ENCODE data around the gene ZCCHC12. TPM values are rescaled to one million over a fixed set of nuclear protein-coding genes. Genes with fewer than 3 reads are reported as not detected.
A peak's percentile ranks its signal among the peaks of the same experiment; 100 is the strongest.

Gene ZCCHC12
- total RNA-seq, 1 donor from 2014 or later: 0.44 TPM

DNA sequence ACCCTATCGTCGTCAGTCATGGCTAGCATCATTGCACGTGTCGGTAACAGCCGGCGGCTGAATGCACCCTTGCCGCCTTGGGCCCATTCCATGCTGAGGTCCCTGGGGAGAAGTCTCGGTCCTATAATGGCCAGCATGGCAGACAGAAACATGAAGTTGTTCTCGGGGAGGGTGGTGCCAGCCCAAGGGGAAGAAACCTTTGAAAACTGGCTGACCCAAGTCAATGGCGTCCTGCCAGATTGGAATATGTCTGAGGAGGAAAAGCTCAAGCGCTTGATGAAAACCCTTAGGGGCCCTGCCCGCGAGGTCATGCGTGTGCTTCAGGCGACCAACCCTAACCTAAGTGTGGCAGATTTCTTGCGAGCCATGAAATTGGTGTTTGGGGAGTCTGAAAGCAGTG, 1.6 kb downstream of the ZCCHC12 start:
- Mint-ChIP-seq H3K27ac (ENCODE audit: unreplicated experiment) (no peak overlapping the region), H3K4me3 (ENCODE audit: unreplicated experiment) (no peak overlapping the region), H3K36me3 (ENCODE audit: low read depth, unreplicated experiment) (no peaks in the 10 kb centered on the region), H3K9me3 (ENCODE audit: unreplicated experiment) (no peaks in the 10 kb centered on the region), H3K4me1 (ENCODE audit: unreplicated experiment) (peaks cover 4% of the 10 kb centered on the region), H3K27me3 (ENCODE audit: unreplicated experiment) (peaks cover 4% of the 10 kb centered on the region)
- no peak for TF ChIP-seq CTCF (IDR thresholded peaks at IDR 0.05; ENCODE audit: unreplicated experiment)
- no peak for DNase-seq (ENCODE audit: low spot score)

GRCh38 chrX:118839334-118839958, 15.8 kb downstream of the ZCCHC12 start:
- Mint-ChIP-seq H3K36me3 (ENCODE audit: low read depth, unreplicated experiment) (no peaks in the 10 kb centered on the region), H3K27ac (ENCODE audit: unreplicated experiment) (no peak overlapping the region), H3K4me3 (ENCODE audit: unreplicated experiment) (no peak overlapping the region), H3K4me1 (ENCODE audit: unreplicated experiment) (no peaks in the 10 kb centered on the region), H3K27me3 (ENCODE audit: unreplicated experiment) (no peaks in the 10 kb centered on the region), H3K9me3 (ENCODE audit: unreplicated experiment) (no peaks in the 10 kb centered on the region)
- DNase-seq (ENCODE audit: low spot score): peak; percentile 72
- peak; percentile 74 for TF ChIP-seq CTCF (IDR thresholded peaks at IDR 0.05; ENCODE audit: unreplicated experiment)

DNA sequence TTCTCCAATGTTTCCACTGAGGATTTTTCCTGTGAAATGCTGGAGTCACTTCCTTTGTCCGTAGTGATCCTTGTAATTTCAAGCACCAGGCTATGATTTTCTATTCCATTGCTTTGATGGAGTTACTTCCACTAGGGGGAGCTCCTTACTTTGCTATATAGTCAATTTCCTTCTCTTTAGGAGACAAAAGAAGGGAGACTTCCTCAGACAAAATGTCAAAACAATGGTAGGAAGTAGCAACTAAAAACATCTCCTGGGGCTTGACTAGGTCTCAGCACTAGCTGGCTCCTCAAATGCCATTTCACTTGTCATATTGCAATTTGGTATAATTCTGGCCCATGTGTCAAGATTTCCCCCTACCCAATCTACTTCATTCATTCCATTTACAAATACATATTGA, 24.1 kb downstream of the ZCCHC12 start:
- Mint-ChIP-seq H3K27ac (ENCODE audit: unreplicated experiment) (no peak overlapping the region), H3K4me3 (ENCODE audit: unreplicated experiment) (no peak overlapping the region), H3K27me3 (ENCODE audit: unreplicated experiment) (no peaks in the 10 kb centered on the region), H3K9me3 (ENCODE audit: unreplicated experiment) (no peaks in the 10 kb centered on the region), H3K36me3 (ENCODE audit: low read depth, unreplicated experiment) (no peaks in the 10 kb centered on the region), H3K4me1 (ENCODE audit: unreplicated experiment) (peaks cover 7% of the 10 kb centered on the region)
- DNase-seq (ENCODE audit: low spot score): peak; percentile 33
- TF ChIP-seq CTCF (IDR thresholded peaks at IDR 0.05; ENCODE audit: unreplicated experiment): peak; percentile 61

DNA sequence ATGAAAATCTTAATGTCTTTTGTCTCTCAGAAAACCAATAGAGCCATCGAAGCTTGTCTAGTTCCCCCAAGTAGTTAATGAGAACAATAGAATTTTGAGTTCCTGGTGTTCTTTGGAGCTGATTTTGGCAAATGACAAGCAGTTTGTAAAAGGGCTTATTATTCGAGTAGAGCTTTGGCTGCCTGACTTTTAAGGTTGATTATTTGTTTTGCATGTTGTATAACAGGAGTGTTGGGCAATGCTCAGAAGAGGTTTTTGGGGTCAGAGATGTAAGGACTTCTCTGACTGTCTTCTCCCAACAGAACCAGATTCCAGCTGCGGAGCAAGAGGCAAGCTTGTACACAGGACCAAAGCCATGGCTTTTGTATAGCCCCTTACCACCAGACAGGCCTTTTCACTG, 30.0 kb downstream of the ZCCHC12 start:
- H3K27ac Mint-ChIP-seq (ENCODE audit: unreplicated experiment): no peak overlapping the region
- H3K9me3 Mint-ChIP-seq (ENCODE audit: unreplicated experiment): no peaks in the 10 kb centered on the region
- TF ChIP-seq CTCF (IDR thresholded peaks at IDR 0.05; ENCODE audit: unreplicated experiment): no peak
- no peaks in the 10 kb centered on the region for H3K36me3 Mint-ChIP-seq (ENCODE audit: low read depth, unreplicated experiment)
- no peak overlapping the region for H3K4me3 Mint-ChIP-seq (ENCODE audit: unreplicated experiment)
- H3K4me1 Mint-ChIP-seq (ENCODE audit: unreplicated experiment): peaks cover 15% of the 10 kb centered on the region
- DNase-seq (ENCODE audit: low spot score): no peak
- no peaks in the 10 kb centered on the region for H3K27me3 Mint-ChIP-seq (ENCODE audit: unreplicated experiment)

DNA sequence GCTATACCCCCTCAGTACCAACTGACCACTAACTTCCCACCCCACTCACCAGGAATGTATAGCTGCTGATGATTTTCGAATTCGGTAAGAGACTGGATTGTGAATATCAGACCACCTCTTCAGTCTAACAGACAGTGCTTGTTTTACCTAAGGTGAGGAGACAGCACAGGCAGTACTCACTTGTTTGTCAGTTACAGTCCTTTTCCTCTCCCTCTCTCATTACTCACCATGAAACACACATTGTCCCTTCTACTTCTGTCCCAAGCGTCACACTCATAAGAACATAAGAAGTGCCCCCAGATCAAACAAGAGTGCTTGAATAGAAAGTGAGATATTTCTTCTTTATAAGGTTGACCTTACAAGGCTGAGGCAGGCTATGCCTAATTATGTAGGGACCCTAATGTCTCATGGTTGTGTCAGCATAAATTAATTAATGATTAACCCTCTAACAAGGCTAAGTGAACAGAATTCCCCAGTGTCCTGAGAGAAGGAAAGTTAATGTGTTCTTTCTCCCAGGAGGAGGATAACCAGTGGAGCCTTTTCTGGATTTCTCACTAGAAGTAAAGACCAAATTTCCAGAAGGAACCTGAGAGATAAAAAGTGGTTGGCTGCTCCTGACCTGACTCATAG, 32.2 kb downstream of the ZCCHC12 start:
- Mint-ChIP-seq H3K9me3 (ENCODE audit: unreplicated experiment) (no peaks in the 10 kb centered on the region), H3K4me3 (ENCODE audit: unreplicated experiment) (no peak overlapping the region), H3K27me3 (ENCODE audit: unreplicated experiment) (no peaks in the 10 kb centered on the region), H3K27ac (ENCODE audit: unreplicated experiment) (no peak overlapping the region), H3K36me3 (ENCODE audit: low read depth, unreplicated experiment) (no peaks in the 10 kb centered on the region), H3K4me1 (ENCODE audit: unreplicated experiment) (peaks cover 9% of the 10 kb centered on the region)
- DNase-seq (ENCODE audit: low spot score): no peak
- TF ChIP-seq CTCF (IDR thresholded peaks at IDR 0.05; ENCODE audit: unreplicated experiment): no peak

All from endothelial cell (in vitro differentiated cells).